GM12891 (cell line): Measurements from ENCODE around the gene GNAQ.

Experiments used
- PAX5 ChIP-seq: IDR thresholded peaks from 2 replicates; pipeline ENCODE4 v1.6.1; 2011; ENCODE audit warnings: low read length, moderate library complexity, mild to moderate bottlenecking; ENCODE audit not compliant: insufficient read depth, severe bottlenecking
- POLR2A ChIP-seq: IDR thresholded peaks from 2 replicates; pipeline ENCODE4 v1.6.1; 2011; ENCODE audit warnings: low read depth, low read length, control low read depth
- POLR2AphosphoS5 ChIP-seq: IDR thresholded peaks from 2 replicates; pipeline ENCODE4 v1.6.1; 2011; ENCODE audit warnings: low read depth, low read length, control low read depth
- SPI1 ChIP-seq: IDR thresholded peaks from 2 replicates; pipeline ENCODE4 v1.6.1; 2011; ENCODE audit warnings: low read depth, low read length, control low read depth
- TAF1 ChIP-seq: IDR thresholded peaks from 2 replicates; pipeline ENCODE4 v1.6.1; 2011; ENCODE audit warnings: low read depth, low read length, control low read depth

GRCh38 chr9:78003730-78004129, 27.9 kb downstream of the GNAQ start:
- no peak for TF ChIP-seq POLR2A
- no peak for TF ChIP-seq POLR2AphosphoS5
- no peak for TF ChIP-seq TAF1
- no peak for TF ChIP-seq SPI1
- TF ChIP-seq PAX5 = no peak
